ENCODE measurements around the gene SOX1.

Gene SOX1

GRCh38 chr13:112059457-112060281 lies 7.3 kb upstream of the SOX1 start:
- no peak for DNase-seq

- DNase-seq: no peak
Observed at GRCh38 chr13:112060282-112060830, 6.6 kb upstream of the SOX1 start.

- no peak for DNase-seq
Observed at GRCh38 chr13:112060899-112061366, 6.0 kb upstream of the SOX1 start.

GRCh38 chr13:112061367-112062061 lies 5.4 kb upstream of the SOX1 start:
- DNase-seq: no peak

GRCh38 chr13:112062072-112062567 lies 4.8 kb upstream of the SOX1 start:
- no peak for DNase-seq

GRCh38 chr13:112062571-112063570 lies 4.1 kb upstream of the SOX1 start:
- no peak for DNase-seq

GRCh38 chr13:112063807-112064206 lies 3.1 kb upstream of the SOX1 start:
- no peak for DNase-seq

GRCh38 chr13:112064222-112064621 lies 2.7 kb upstream of the SOX1 start:
- no peak for DNase-seq

- no peak for DNase-seq
Observed at GRCh38 chr13:112065521-112065866, 1.5 kb upstream of the SOX1 start.

GRCh38 chr13:112065867-112066623 lies 904 bp upstream of the SOX1 start:
- no peak for DNase-seq

GRCh38 chr13:112066624-112067004 lies 335 bp upstream of the SOX1 start:
- DNase-seq: no peak

- DNase-seq: no peak
Observed at GRCh38 chr13:112067871-112068539, 1.1 kb downstream of the SOX1 start.

- DNase-seq: no peak
Observed at GRCh38 chr13:112068540-112069060, 1.7 kb downstream of the SOX1 start.

GRCh38 chr13:112069061-112069844 lies 2.3 kb downstream of the SOX1 start:
- DNase-seq: no peak

- DNase-seq: no peak
Observed at GRCh38 chr13:112069845-112070251, 2.9 kb downstream of the SOX1 start.

- no peak for DNase-seq
Observed at GRCh38 chr13:112071102-112071722, 4.3 kb downstream of the SOX1 start.

- no peak for DNase-seq
Observed at GRCh38 chr13:112071723-112072533, 5.0 kb downstream of the SOX1 start.

GRCh38 chr13:112072534-112073244 lies 5.7 kb downstream of the SOX1 start:
- DNase-seq: no peak
